ENCODE measurements around the gene NFASC.

The NFASC gene

GRCh38 chr1:204835737-204836136, 34.9 kb upstream of the NFASC start:
- no peak overlapping the region for H3K27ac ChIP-seq (ENCODE audit: low read length)

GRCh38 chr1:204836856-204837255, 33.8 kb upstream of the NFASC start:
- H3K27ac ChIP-seq (ENCODE audit: low read length) = no peak overlapping the region
- no peaks in the 10 kb centered on the region; the same call in 1 of the 2 replicates for H3K4me1 ChIP-seq (ENCODE audit: control insufficient read depth, insufficient read depth, low read length)
- no peaks in the 10 kb centered on the region for H3K9me3 ChIP-seq (ENCODE audit: control insufficient read depth, insufficient read depth, low read length)
- H3K4me3 ChIP-seq (ENCODE audit: low read length) = no peak overlapping the region
- WGBS (ENCODE audit: insufficient coverage, insufficient read length) = no CpG with 5 or more reads among the region's 1 CpG
- no peaks in the 10 kb centered on the region for H3K27me3 ChIP-seq (ENCODE audit: control insufficient read depth, insufficient read depth, low read length)
- H3K36me3 ChIP-seq (ENCODE audit: control insufficient read depth, insufficient read depth, low read length) = no peaks in the 10 kb centered on the region
- no peak for DNase-seq (ENCODE audit: low read depth, low spot score)

More at GRCh38 chr1:204835737-204836136, 34.9 kb upstream of the NFASC start:
- Histone ChIP-seq H3K36me3 (ENCODE audit: control insufficient read depth, insufficient read depth, low read length) (no peaks in the 10 kb centered on the region), H3K9me3 (ENCODE audit: control insufficient read depth, insufficient read depth, low read length) (no peaks in the 10 kb centered on the region), H3K4me3 (ENCODE audit: low read length) (no peak overlapping the region), H3K27me3 (ENCODE audit: control insufficient read depth, insufficient read depth, low read length) (no peaks in the 10 kb centered on the region), H3K4me1 (ENCODE audit: control insufficient read depth, insufficient read depth, low read length) (no peaks in the 10 kb centered on the region; the same call in 1 of the 2 replicates)
- DNase-seq (ENCODE audit: low read depth, low spot score) = no peak
- no CpG with 5 or more reads among the region's 3 CpGs for WGBS (ENCODE audit: insufficient coverage, insufficient read length)

GRCh38 chr1:204837440-204838084, 33.1 kb upstream of the NFASC start:
- Histone ChIP-seq H3K27ac (ENCODE audit: low read length) (no peak overlapping the region), H3K36me3 (ENCODE audit: control insufficient read depth, insufficient read depth, low read length) (no peaks in the 10 kb centered on the region), H3K9me3 (ENCODE audit: control insufficient read depth, insufficient read depth, low read length) (no peaks in the 10 kb centered on the region), H3K4me1 (ENCODE audit: control insufficient read depth, insufficient read depth, low read length) (no peaks in the 10 kb centered on the region; the same call in 1 of the 2 replicates), H3K27me3 (ENCODE audit: control insufficient read depth, insufficient read depth, low read length) (no peaks in the 10 kb centered on the region), H3K4me3 (ENCODE audit: low read length) (no peak overlapping the region)
- peak; percentile 66 for DNase-seq (ENCODE audit: low read depth, low spot score)
- no CpG with 5 or more reads among the region's 7 CpGs for WGBS (ENCODE audit: insufficient coverage, insufficient read length)

- Histone ChIP-seq H3K9me3 (ENCODE audit: control insufficient read depth, insufficient read depth, low read length) (no peaks in the 10 kb centered on the region), H3K27ac (ENCODE audit: low read length) (no peak overlapping the region), H3K36me3 (ENCODE audit: control insufficient read depth, insufficient read depth, low read length) (no peaks in the 10 kb centered on the region), H3K27me3 (ENCODE audit: control insufficient read depth, insufficient read depth, low read length) (no peaks in the 10 kb centered on the region), H3K4me1 (ENCODE audit: control insufficient read depth, insufficient read depth, low read length) (peaks cover 1% of the 10 kb centered on the region; the same call in 1 of the 2 replicates), H3K4me3 (ENCODE audit: low read length) (no peak overlapping the region)
- no peak for DNase-seq (ENCODE audit: low read depth, low spot score)
- no CpG with 5 or more reads among the region's 1 CpG for WGBS (ENCODE audit: insufficient coverage, insufficient read length)
These were observed 29.3 kb upstream of the NFASC start for GRCh38 chr1:204841316-204841715.

- WGBS (ENCODE audit: insufficient coverage, insufficient read length) = no CpG with 5 or more reads among the region's 2 CpGs
- no peak overlapping the region for H3K27ac ChIP-seq (ENCODE audit: low read length)
- H3K4me3 ChIP-seq (ENCODE audit: low read length) = no peak overlapping the region
- H3K27me3 ChIP-seq (ENCODE audit: control insufficient read depth, insufficient read depth, low read length) = no peaks in the 10 kb centered on the region
- no peaks in the 10 kb centered on the region for H3K36me3 ChIP-seq (ENCODE audit: control insufficient read depth, insufficient read depth, low read length)
- H3K9me3 ChIP-seq (ENCODE audit: control insufficient read depth, insufficient read depth, low read length) = no peaks in the 10 kb centered on the region
- peaks cover 1% of the 10 kb centered on the region; the same call in 1 of the 2 replicates for H3K4me1 ChIP-seq (ENCODE audit: control insufficient read depth, insufficient read depth, low read length)
- no peak for DNase-seq (ENCODE audit: low read depth, low spot score)
These were observed 28.9 kb upstream of the NFASC start for GRCh38 chr1:204841798-204842197.

- WGBS (ENCODE audit: insufficient coverage, insufficient read length) = no CpG with 5 or more reads among the region's 3 CpGs
- Histone ChIP-seq H3K27ac (ENCODE audit: low read length) (no peak overlapping the region), H3K4me3 (ENCODE audit: low read length) (no peak overlapping the region), H3K9me3 (ENCODE audit: control insufficient read depth, insufficient read depth, low read length) (no peaks in the 10 kb centered on the region), H3K27me3 (ENCODE audit: control insufficient read depth, insufficient read depth, low read length) (no peaks in the 10 kb centered on the region), H3K4me1 (ENCODE audit: control insufficient read depth, insufficient read depth, low read length) (0 out of 2 replicates have a peak, but pooled peaks cover 3% of the 10 kb centered on the region), H3K36me3 (ENCODE audit: control insufficient read depth, insufficient read depth, low read length) (no peaks in the 10 kb centered on the region)
- no peak for DNase-seq (ENCODE audit: low read depth, low spot score)
These were observed 28.3 kb upstream of the NFASC start for GRCh38 chr1:204842369-204842768.

GRCh38 chr1:204842892-204843291, 27.8 kb upstream of the NFASC start:
- Histone ChIP-seq H3K4me1 (ENCODE audit: control insufficient read depth, insufficient read depth, low read length) (0 out of 2 replicates have a peak, but pooled peaks cover 3% of the 10 kb centered on the region), H3K36me3 (ENCODE audit: control insufficient read depth, insufficient read depth, low read length) (no peaks in the 10 kb centered on the region), H3K4me3 (ENCODE audit: low read length) (no peak overlapping the region), H3K9me3 (ENCODE audit: control insufficient read depth, insufficient read depth, low read length) (no peaks in the 10 kb centered on the region), H3K27ac (ENCODE audit: low read length) (no peak overlapping the region), H3K27me3 (ENCODE audit: control insufficient read depth, insufficient read depth, low read length) (no peaks in the 10 kb centered on the region)
- no peak for DNase-seq (ENCODE audit: low read depth, low spot score)

GRCh38 chr1:204846546-204846945, 24.1 kb upstream of the NFASC start:
- H3K27me3 ChIP-seq (ENCODE audit: control insufficient read depth, insufficient read depth, low read length) = no peaks in the 10 kb centered on the region
- H3K4me3 ChIP-seq (ENCODE audit: low read length) = no peak overlapping the region
- no CpG with 5 or more reads among the region's 3 CpGs for WGBS (ENCODE audit: insufficient coverage, insufficient read length)
- 0 out of 2 replicates have a peak, but pooled peaks cover 3% of the 10 kb centered on the region for H3K4me1 ChIP-seq (ENCODE audit: control insufficient read depth, insufficient read depth, low read length)
- no peaks in the 10 kb centered on the region for H3K9me3 ChIP-seq (ENCODE audit: control insufficient read depth, insufficient read depth, low read length)
- H3K27ac ChIP-seq (ENCODE audit: low read length) = no peak overlapping the region
- DNase-seq (ENCODE audit: low read depth, low spot score) = no peak
- no peaks in the 10 kb centered on the region for H3K36me3 ChIP-seq (ENCODE audit: control insufficient read depth, insufficient read depth, low read length)

- no peak for DNase-seq (ENCODE audit: low read depth, low spot score)
- Histone ChIP-seq H3K36me3 (ENCODE audit: control insufficient read depth, insufficient read depth, low read length) (no peaks in the 10 kb centered on the region), H3K4me3 (ENCODE audit: low read length) (no peak overlapping the region), H3K27ac (ENCODE audit: low read length) (no peak overlapping the region), H3K9me3 (ENCODE audit: control insufficient read depth, insufficient read depth, low read length) (no peaks in the 10 kb centered on the region), H3K4me1 (ENCODE audit: control insufficient read depth, insufficient read depth, low read length) (0 out of 2 replicates have a peak, but pooled peaks cover 3% of the 10 kb centered on the region), H3K27me3 (ENCODE audit: control insufficient read depth, insufficient read depth, low read length) (no peaks in the 10 kb centered on the region)
- no CpG with 5 or more reads among the region's 5 CpGs for WGBS (ENCODE audit: insufficient coverage, insufficient read length)
These were observed 22.1 kb upstream of the NFASC start for GRCh38 chr1:204848579-204848978.

- no CpG with 5 or more reads among the region's 2 CpGs for WGBS (ENCODE audit: insufficient coverage, insufficient read length)
- H3K4me3 ChIP-seq (ENCODE audit: low read length) = no peak overlapping the region
- H3K27ac ChIP-seq (ENCODE audit: low read length) = no peak overlapping the region
- DNase-seq (ENCODE audit: low read depth, low spot score) = no peak
- H3K27me3 ChIP-seq (ENCODE audit: control insufficient read depth, insufficient read depth, low read length) = no peaks in the 10 kb centered on the region
- H3K9me3 ChIP-seq (ENCODE audit: control insufficient read depth, insufficient read depth, low read length) = no peaks in the 10 kb centered on the region
- peaks cover 1% of the 10 kb centered on the region; the same call in 1 of the 2 replicates for H3K4me1 ChIP-seq (ENCODE audit: control insufficient read depth, insufficient read depth, low read length)
- no peaks in the 10 kb centered on the region for H3K36me3 ChIP-seq (ENCODE audit: control insufficient read depth, insufficient read depth, low read length)
These were observed 17.8 kb upstream of the NFASC start for GRCh38 chr1:204852854-204853253.

- H3K4me1 ChIP-seq (ENCODE audit: control insufficient read depth, insufficient read depth, low read length) = peaks cover 4% of the 10 kb centered on the region; the same call in 1 of the 2 replicates
- WGBS (ENCODE audit: insufficient coverage, insufficient read length) = no CpG with 5 or more reads among the region's 1 CpG
- DNase-seq (ENCODE audit: low read depth, low spot score) = no peak
- no peaks in the 10 kb centered on the region for H3K36me3 ChIP-seq (ENCODE audit: control insufficient read depth, insufficient read depth, low read length)
- no peak overlapping the region for H3K4me3 ChIP-seq (ENCODE audit: low read length)
- no peak overlapping the region for H3K27ac ChIP-seq (ENCODE audit: low read length)
- no peaks in the 10 kb centered on the region for H3K9me3 ChIP-seq (ENCODE audit: control insufficient read depth, insufficient read depth, low read length)
- H3K27me3 ChIP-seq (ENCODE audit: control insufficient read depth, insufficient read depth, low read length) = no peaks in the 10 kb centered on the region
These were observed 17.2 kb upstream of the NFASC start for GRCh38 chr1:204853436-204853835.
